GM21737 (cell line): ENCODE data around the gene TTC22.
A peak's percentile ranks its signal among the peaks of the same experiment; 100 is the strongest.
"Not testable (repeated sequence)": the region's sequence is repeated elsewhere in the genome, so short reads cannot be mapped to it uniquely, and the experiment has no call there.

Experiments
- ATAC-seq: cut with Tn5 transposase; IDR thresholded peaks from one replicate; pipeline ENCODE4 v1.9.1; 2021; ENCODE audit warnings: mild to moderate bottlenecking, moderate library complexity; ENCODE audit not compliant: unreplicated experiment

The TTC22 gene

DNA sequence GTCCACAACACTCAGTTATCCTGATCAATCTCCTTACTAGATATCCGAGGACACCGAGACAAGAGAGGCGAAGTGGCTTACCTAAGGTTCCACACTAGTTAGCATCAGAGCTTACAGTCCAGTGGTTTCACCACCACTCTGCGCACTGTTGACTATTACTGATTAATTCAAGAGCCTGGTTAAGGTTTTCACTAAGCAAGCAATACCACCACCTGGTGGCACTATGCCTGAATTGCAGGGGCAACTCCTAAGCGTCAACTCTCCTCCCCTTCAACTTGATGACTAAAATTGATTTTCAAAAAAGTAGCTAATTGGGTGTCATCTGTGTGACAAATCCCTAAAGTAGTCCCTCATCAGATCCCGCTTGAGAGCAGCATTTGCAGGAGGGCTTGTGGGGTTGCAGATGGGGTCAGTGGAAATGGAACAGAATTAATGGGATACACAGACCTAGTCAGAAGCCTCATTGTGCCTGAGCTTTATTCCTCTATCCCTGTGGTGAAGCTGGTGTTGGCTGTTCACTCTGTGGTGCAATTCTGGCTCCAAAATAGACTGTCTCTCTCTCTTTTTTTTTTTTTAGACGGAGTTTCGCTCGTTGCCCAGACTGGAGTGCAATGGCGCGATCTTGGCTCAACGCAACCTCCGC, 9.1 kb downstream of the TTC22 start:
- ATAC-seq: no peak

DNA sequence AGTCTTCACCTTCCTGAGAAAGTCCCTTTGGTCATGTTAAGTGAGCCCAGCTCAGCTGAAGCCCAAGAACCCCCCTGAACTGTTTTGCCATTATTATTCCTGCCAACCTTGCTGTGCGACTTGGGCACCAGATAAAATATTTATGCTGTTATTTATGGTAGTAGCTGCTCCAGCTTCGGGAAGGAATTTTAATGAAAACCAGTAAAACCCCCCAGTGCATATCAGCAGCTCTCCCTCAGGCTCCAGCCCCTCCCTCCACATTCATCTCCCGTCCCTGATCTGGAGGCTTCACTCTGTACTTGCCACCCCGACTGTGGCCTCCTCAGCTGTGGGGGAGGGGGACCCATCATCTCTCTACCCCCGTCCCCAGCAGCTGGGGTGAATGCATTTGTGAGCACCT, 12.7 kb downstream of the TTC22 start:
- no peak for ATAC-seq

DNA sequence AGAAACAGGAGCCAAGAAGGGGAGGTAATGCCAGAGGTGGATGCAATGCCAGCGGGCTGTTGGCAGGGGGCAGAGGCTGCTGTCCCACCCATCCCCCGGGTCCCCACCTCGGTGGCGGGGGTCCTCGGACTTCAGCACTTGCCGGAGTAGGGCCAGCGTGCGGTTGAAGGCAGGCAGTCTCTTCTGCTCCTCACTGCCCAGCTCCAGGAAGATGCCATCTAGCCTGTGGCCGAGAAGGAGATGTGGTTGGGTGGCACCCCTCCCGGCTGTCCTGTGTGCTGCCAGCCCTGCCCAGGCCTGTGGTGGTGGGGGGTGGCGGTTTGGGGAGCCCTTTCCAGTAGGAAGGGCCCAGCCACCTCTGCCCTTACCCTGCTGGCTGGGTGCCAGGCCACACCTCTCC, 13.5 kb downstream of the TTC22 start:
- no peak for ATAC-seq

DNA sequence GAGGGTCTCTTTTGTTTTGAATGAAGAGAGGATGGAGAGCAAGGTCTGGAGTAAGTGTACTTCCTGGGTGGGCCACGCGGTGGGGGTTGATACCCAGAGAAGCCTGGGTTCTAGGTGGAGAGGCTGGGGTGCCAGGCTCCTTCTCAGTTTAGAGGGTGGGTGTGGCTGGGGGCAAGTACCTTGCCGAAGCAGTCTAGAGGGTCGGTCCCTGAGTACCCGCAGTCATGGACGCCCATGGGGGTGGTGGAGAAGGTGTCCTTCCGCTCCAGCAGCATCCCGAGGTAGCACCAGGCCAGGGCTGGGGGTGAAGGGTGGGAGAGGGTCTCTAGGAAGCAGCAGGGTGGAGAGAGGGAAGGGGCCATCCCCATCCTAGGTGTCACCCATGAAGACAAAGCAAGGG, 14.3 kb downstream of the TTC22 start:
- no peak for ATAC-seq

DNA sequence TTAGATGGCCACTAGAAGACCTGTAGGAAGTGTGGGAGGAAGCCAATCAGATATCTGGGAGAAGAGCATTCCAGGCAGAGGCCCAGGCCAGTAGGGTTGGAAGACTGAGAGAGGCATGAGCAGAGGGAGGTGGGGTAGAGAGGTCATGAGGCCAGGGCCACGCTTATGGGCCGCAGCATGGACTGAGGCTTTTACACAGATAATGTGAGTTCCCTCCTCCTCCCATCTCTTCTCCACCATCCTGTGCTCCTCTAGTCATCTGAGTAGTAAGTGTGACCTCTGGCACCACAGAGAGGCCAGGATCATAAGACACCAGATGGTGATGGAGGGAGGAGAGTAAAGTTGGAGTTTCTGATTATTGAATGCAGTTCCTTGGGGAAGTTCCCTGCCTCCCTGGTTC, 17.1 kb downstream of the TTC22 start:
- no peak for ATAC-seq

DNA sequence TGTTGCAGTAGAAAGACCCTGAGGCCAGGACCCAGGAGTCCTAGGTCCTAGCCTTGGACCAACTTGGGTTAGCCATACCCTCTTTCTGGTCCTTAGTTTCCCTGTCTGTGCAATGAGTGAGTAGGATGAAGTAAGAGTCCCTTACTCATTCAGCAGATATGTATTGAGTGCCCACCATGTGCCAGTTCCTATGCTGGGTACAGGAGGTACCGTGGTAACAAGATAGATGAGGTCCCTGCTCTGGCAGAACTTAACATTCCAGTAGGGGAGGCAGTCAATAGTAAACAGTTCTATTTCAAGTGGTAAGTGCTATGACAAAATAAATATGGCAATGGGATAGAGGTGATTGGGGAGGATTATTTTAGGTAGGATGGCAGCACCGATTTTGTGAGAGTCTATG, 18.5 kb downstream of the TTC22 start:
- ATAC-seq: no peak

DNA sequence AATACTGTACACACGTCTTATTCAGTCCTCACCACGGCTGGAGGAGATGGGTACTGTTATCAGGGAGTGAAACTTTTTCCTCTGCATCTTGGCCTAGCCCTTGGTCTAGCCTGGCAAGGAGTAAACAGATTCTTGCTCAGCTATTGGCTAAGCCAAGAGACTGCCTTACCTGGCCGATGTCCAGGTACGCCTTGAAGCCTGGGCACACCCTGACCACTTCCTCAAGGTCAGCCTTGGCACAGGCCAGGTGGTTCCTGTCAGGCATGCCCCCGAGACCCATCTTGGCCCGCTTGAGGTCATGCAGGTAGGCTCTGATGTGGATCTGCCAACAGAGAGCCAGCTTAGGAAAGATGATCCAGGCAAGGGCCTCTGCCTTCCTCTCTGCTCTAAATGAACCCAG, 19.0 kb downstream of the TTC22 start:
- ATAC-seq: no peak

DNA sequence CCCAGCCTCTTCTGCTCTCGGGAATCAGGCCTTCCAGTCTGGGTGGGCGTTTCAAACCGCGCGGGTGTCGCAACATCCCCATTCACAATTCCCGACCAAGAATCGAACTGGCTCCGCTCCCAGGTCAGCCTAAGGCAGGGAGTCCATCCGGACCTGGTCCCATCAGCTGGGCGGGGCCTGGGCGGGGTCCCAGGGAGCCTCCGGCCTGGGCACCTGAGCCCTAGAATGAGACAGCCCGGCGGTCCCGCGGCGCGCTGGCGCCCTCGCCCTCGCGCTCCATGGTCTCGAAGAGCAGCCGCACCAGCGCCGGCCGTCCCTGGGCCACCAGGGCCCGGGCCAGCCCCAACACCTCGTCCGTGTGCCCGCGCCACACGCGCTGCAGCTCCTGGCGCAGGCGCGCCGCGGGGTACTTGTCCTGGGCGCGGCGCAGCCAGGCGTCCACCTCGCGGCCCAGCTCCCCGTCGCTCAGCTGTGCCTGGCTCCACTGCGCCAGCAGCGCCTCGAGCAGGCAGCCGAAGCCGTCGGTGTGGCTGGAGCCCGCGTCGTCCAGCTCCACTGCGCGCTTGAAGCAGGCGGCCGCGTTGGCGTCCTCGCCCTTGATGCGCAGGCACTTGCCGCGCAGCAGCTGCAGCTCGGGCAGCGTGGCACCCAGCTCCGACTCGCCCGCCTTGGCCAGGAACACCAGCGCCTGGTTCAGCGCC, 19.9 kb downstream of the TTC22 start:
- no peak for ATAC-seq

DNA sequence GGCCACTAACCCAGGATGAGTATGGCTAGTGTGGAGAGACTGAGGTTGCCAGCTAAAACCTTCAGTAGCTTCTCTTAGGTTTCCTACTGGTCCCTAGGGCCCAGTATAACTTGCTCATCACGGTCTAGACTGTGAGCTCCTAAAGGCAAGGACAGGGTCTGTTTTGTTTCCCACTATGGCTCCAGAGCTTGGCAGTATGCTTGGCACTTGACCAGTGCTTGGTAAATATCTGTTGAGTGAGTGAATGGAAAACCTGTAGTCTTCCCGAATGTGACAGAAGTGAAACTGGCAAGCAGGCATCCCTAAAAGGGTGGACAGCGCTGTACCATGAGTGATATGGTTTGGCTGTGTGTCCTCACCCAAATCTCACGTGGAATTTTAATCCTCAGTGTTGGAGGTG, 23.7 kb downstream of the TTC22 start:
- ATAC-seq: no peak

DNA sequence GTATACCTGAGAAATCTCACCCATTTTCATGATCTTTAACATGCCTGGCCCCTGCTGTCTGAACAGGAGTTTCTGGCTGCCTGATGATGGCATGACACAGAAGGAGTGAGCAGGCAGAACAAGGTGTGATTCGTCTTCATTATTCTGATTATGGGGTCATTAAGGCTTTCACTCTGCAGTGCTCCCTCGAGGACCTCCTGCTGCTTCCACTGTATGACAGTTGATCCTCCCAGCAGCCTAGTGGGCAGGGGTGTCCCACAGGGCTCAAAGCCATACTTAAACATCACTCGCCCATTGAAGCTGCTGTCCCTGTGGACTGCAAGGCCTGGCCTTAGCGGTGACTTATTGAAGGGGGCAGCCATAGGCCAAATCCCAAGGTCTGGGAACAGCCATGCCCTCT, 24.1 kb downstream of the TTC22 start:
- ATAC-seq: no peak

DNA sequence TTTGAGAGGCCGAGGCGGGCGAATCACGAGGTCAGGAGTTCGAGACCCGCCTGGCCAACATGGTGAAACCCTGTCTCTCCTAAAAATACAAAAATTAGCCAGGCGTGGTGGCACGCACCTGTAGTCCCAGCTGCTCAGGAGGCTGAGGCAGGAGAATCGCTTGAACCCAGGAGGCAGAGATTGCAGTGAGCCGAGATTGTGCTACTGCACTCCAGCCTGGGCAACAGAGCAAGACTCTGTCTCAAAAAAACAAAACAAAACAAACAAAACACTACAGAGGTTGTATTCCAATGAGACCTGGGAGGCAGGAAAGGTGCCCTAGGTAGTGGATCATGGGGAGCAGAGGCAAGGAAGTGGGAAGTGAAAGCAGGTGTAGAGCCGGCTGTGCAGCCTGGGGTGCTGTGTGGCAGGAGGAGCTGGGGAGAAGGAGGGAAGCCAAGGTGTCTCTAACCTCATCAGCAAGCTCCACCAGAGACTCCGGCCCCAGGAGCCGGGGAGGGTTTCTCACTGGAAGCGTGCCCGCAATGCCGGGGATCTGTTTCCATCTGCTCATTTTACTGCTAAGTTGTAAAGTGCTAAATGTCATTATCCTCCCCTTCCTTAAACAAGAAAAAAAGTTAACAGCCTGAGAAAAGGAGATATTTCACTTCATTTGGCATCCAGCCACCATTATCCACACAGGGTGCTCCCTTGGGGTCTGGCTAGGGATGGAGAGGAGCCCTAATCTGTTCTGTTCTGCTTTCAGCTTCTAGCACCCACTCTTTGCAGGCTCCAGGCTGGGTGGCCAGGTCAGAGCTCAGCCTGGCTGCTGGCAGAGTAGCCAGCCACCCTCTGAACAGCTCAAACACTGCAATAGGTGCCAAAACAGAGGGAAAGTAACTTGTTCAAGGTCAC, 25.0 kb downstream of the TTC22 start:
- ATAC-seq: not testable (repeated sequence)

DNA sequence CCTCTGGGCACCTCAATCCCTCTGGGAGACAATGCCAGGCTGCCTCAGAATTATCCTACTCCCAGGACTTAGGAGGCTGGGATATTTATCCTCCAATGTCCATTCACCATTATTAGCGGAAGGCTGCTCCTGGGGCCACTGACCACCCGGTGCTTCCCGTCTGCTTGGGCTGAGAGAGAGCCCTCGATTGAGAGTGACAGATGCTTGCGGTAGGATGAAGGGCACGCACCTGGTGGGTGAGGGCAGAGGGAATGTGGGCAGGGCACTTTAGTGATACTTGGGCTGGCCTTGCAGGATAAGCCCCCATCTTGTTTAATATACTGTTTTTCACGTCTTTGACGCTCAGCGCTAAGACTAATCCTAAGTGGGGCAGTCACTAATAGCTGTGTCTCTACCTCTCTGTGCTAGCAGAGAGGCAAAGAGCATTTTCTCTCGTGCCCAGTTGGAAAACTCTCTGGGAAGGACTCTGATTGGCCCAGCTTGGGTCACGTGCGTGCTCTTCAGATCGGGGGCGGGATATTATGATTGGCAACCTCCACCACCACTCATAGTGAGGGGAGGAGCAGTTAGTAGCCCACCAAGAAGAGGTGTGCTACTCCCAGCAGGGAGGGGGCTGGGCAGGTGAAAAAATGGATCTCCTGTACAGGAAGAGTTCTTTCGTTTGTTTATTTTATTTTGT, 26.2 kb downstream of the TTC22 start:
- no peak for ATAC-seq

DNA sequence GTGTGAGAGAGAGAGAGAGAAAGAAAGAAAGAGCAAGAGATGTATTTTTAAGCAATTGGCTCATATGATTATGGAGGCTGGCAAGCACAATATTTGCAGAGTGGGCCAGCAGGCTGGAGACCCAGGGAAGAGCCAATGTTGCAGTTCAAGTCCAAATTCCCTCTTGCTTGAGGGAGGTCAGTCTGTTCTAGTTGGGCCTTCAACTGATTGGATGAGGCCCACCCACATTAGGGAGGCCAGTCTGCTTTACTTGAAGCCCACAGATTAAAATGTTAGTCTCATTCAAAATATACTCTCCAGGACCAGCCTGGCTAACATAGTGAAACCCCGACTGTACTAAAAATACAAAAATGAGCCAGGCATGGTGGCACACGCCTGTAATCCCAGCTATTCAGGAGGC, 28.2 kb downstream of the TTC22 start:
- ATAC-seq: no peak

DNA sequence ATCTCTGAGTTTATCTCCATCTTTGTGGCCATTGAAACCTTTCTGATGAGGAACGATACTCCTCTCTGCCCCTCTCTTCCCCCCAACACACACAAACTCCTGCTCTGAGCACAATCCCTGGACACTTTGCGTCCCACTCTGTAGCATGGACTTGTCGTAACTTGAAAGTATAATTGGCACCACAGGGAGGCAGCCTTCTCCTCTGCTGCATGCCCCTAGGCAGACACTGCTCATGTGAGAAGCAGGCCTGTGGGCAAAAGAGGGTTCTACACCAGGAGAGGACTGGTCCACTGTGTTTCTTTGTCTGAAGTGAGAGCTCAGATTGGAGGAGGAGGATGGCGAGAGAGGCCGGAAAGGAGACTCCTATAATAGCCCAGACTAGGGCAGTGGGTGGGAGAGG, 33.0 kb downstream of the TTC22 start:
- ATAC-seq: no peak

DNA sequence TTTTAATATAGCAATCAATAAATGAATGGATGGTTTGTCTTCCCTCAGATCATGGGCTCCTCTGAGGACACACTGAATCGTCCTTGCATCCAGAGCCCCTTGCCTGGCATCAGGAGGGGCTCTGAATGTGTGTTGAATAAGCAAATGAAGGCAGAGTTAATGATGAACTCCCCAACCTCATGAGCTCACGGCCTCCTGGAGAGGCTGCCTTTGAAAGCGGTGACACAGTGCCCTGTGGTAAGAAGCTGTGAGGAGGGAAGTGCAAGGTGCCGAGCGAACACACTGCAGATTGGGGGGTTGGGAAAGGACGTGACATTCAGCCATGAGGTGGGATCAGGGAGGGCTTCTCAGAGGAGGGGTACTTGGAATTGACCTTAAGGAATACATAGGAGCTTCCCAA, 33.6 kb downstream of the TTC22 start:
- no peak for ATAC-seq

DNA sequence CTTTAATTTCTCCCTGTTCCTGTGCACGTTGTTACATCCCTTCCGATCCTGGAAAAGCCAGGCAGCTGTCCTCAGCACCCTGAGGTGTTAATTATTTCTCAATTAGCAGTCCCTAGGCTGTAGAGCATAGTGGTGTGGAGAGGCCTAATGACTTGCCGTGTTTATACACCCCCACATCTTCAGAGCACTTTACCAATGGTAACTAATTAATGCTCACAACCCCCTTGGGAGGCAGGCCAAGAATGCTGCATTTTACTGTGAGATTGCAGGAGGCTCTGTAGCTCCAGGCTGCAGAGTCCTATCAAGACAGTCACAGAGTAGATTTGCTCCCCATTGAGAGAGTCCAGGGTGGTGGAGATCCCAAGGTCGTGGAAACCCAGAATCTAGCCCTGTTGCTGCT, 34.4 kb downstream of the TTC22 start:
- ATAC-seq: no peak

DNA sequence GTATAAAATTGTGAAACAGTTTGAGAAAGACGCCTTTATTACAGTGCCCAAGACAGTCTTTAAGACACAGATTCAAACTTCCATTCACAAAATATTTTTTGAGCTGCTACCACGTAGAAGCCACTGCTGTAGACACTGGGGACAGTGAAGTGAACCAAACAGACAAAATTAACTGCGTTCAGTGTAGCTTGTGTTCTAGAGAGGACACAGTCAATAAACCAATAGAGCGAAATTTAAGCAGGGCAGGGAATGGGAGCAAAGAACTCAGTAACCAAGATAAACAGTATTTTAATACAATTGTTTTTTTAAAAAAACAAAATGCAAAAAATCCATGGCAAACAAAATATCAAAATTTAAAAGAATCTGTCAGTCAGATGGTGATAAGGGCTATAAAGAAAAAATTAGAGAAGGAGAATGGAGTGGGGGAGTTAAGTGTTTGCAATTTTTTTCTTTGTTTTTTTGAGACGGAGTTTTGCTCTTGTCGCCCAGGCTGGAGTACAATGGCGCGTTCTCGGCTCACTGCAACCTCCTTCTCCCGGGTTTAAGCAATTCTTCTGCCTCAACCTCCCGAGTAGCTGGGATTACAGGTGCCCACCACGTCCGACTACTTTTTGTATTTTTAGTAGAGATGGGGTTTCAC, 36.1 kb downstream of the TTC22 start:
- ATAC-seq: peak; percentile 3

DNA sequence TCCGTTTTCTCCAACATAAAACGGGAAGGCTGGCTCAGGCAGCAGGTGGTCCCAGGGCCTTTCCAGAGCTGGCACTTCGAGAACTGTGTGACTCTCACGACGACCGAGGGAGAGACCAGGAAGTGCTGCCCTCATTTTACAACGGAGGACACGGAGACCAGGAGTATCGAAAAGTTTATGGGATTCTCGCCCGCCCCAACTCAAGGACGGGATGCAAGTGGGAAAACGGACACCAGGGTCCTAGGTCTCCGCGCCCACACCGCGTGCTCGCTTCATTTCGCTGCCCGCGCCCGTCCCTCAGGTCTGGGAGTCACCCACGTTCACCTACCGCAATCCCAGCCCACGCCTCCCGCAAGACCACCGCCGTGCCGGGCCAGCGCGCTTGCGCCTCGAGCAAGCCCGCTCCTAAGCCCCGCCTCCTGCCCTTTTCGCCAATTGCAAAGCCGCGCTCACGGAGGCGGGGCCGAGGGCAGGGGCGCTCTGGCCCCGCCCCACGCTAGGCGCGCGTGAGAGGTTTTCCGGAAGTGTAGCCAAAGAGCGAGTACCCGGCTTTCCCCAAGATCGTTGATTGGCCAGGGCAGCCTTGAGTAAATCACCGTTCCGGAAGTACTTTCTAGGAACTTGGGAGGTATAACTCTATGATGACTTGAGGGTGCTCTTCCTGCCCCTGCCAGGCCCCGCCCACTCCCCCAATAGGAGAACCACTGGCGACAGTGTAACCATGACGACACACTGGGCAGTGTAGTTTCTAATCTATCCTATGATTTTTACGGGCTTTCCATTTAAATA, 36.8 kb downstream of the TTC22 start, which contains the start of gene PARS2:
Gene PARS2, minus strand, starts transcription at position 391 of the 789 bp plus-strand sequence. CDS start 5,362 bp downstream, outside the sequence.
- peak; percentile 96 for ATAC-seq

DNA sequence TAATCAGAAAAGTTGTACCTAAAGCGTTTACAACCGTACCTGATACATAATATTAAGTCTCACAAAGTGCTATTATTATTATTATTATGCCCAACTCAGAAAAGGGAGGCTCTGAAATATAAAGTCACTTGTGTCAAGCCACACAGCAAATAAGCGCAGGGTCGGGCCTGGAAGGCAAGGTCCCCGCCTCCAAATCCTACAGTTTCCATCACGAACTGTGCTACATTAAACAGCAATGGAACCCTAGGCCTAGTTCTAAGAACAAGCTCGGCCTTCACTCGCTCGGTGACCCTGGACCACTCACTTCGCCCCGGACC, 37.3 kb downstream of the TTC22 start:
- no peak for ATAC-seq
